ENCODE measurements around the gene DCUN1D2. TPM values are rescaled to one million over a fixed set of nuclear protein-coding genes. Genes with fewer than 3 reads are reported as not detected.

The DCUN1D2 gene
- total RNA-seq, 1 donor, result 8.3 TPM

- DNase-seq (ENCODE audit: low read depth), result no peak
- no peak overlapping the region for H3K4me3 ChIP-seq (ENCODE audit: low read depth, low read length)
- TF ChIP-seq, protein P1, sequence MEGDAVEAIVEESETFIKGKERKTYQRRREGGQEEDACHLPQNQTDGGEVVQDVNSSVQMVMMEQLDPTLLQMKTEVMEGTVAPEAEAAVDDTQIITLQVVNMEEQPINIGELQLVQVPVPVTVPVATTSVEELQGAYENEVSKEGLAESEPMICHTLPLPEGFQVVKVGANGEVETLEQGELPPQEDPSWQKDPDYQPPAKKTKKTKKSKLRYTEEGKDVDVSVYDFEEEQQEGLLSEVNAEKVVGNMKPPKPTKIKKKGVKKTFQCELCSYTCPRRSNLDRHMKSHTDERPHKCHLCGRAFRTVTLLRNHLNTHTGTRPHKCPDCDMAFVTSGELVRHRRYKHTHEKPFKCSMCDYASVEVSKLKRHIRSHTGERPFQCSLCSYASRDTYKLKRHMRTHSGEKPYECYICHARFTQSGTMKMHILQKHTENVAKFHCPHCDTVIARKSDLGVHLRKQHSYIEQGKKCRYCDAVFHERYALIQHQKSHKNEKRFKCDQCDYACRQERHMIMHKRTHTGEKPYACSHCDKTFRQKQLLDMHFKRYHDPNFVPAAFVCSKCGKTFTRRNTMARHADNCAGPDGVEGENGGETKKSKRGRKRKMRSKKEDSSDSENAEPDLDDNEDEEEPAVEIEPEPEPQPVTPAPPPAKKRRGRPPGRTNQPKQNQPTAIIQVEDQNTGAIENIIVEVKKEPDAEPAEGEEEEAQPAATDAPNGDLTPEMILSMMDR (IDR thresholded peaks at IDR 0.05; ENCODE audit: insufficient read depth, low read length), result no peak
These were observed 69.5 kb downstream of the DCUN1D2 start for GRCh38 chr13:113420833-113421600.

DNA sequence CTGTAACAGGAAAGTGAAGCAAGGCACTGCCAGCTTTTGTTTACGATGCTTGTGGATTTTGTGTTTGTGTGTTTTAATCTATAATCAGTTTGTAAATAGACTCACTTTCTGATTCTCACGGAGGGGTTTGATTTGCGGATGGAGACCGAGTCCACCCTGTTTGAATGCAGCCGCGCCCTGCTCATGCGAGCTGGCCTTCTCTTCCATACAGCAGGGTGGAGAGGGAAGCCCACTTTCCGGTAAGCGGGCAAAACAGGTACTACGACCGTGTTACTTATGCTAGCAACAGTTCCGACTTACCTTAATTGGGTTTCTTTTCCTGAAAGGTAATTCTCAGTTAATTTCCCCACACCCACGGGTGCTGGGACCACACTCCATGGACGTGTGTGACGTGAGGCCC lies 70.3 kb downstream of the DCUN1D2 start:
- no peak for DNase-seq (ENCODE audit: low read depth)
- TF ChIP-seq, protein P1 (IDR thresholded peaks at IDR 0.05; ENCODE audit: insufficient read depth, low read length), result no peak
- H3K4me3 ChIP-seq (ENCODE audit: low read depth, low read length), result no peak overlapping the region

GRCh38 chr13:113419531-113420193 lies 70.8 kb downstream of the DCUN1D2 start:
- no peak for DNase-seq (ENCODE audit: low read depth)
- TF ChIP-seq, protein P1 (IDR thresholded peaks at IDR 0.05; ENCODE audit: insufficient read depth, low read length), result no peak
- no peak overlapping the region for H3K4me3 ChIP-seq (ENCODE audit: low read depth, low read length)

GRCh38 chr13:113418722-113419049 lies 71.8 kb downstream of the DCUN1D2 start:
- no peak for DNase-seq (ENCODE audit: low read depth)
- TF ChIP-seq, protein P1 (IDR thresholded peaks at IDR 0.05; ENCODE audit: insufficient read depth, low read length), result no peak
- no peak overlapping the region for H3K4me3 ChIP-seq (ENCODE audit: low read depth, low read length)

DNA sequence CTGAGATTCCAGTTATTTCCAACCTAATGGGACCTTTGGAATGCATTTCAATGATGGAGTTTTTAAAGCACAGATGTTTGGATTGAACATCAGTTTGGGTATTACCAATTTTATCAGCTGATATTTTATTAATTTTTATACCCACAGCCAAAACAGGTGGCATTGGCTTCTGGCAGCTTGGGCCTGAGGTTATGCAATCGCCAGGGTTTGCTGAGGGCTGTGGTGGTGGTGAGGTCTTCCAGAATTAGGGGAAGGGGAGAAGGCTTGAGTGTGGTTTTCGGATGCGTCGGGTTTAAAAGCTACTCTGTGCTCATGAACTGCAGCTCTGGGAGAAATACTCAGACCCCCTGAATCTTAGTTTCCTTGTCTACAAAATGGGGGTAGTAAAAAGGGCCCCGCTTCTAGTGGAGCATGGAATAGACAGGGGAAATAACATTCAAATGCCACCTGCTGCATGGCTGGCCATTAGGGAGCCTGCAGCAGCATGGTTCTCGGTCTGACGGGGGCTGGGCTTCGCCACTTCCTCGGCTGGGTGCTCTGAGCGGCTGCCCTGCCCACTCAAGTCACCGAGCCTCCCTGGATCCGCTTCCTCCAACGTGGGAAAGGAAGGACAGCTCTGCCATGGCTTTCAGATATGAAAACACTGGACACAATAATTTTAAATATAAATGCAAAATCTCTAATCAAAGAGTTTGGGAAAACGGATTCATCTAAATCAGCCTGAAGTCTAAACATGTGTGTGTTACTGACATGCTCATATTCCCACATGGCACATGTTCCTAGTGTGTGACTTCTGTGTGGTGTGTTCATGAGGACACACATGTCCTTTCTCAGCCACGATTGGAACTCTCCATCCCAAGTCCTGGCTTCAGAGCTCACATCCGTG lies 72.4 kb downstream of the DCUN1D2 start:
- no peak for DNase-seq (ENCODE audit: low read depth)
- TF ChIP-seq, protein P1 (IDR thresholded peaks at IDR 0.05; ENCODE audit: insufficient read depth, low read length), result no peak
- H3K4me3 ChIP-seq (ENCODE audit: low read depth, low read length), result no peak overlapping the region

GRCh38 chr13:113417008-113417751 lies 73.3 kb downstream of the DCUN1D2 start:
- no peak for DNase-seq (ENCODE audit: low read depth)
- H3K4me3 ChIP-seq (ENCODE audit: low read depth, low read length), result no peak overlapping the region
- TF ChIP-seq, protein P1 (IDR thresholded peaks at IDR 0.05; ENCODE audit: insufficient read depth, low read length), result no peak

Data from fibroblast of the aortic adventitia (primary cell).